ENCODE measurements around the gene LRFN2. TPM values are rescaled to one million over a fixed set of nuclear protein-coding genes. Genes with fewer than 3 reads are reported as not detected.

LRFN2 gene
- total RNA-seq, 1 donor from 2014 or later = not detected

DNA sequence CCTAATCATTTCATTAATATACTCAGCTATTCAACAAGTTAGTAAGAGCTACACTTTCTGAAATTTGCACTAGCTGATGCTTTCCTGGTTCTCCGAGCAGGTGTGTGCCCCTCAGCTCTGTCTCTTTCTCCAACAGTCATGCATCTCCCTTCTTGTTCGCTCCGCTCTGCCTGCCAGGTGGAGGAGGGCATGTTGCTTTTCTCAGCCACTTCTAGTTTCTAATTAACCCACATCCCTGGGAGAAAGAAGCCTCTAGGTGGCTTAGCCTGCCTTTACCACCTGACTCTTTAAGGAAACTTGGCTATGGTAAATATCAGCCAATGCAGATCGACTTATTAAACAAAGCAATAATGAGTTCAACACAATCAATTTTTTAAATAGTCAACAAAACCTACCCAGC lies 34.2 kb downstream of the LRFN2 start:
- no peaks in the 10 kb centered on the region for H3K4me1 ChIP-seq
- intact Hi-C loops (cut with DNase I) = no loop called here
- DNase-seq (ENCODE audit: extremely low spot score in 2 of 2) = no peak
- no peaks in the 10 kb centered on the region for H3K9me3 ChIP-seq
- no peaks in the 10 kb centered on the region for H3K27me3 ChIP-seq
- H3K27ac ChIP-seq = no peak overlapping the region
- H3K4me3 ChIP-seq = no peak overlapping the region
- TF ChIP-seq, protein P1, sequence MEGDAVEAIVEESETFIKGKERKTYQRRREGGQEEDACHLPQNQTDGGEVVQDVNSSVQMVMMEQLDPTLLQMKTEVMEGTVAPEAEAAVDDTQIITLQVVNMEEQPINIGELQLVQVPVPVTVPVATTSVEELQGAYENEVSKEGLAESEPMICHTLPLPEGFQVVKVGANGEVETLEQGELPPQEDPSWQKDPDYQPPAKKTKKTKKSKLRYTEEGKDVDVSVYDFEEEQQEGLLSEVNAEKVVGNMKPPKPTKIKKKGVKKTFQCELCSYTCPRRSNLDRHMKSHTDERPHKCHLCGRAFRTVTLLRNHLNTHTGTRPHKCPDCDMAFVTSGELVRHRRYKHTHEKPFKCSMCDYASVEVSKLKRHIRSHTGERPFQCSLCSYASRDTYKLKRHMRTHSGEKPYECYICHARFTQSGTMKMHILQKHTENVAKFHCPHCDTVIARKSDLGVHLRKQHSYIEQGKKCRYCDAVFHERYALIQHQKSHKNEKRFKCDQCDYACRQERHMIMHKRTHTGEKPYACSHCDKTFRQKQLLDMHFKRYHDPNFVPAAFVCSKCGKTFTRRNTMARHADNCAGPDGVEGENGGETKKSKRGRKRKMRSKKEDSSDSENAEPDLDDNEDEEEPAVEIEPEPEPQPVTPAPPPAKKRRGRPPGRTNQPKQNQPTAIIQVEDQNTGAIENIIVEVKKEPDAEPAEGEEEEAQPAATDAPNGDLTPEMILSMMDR (IDR thresholded peaks at IDR 0.05) = no peak
- TF ChIP-seq POLR2AphosphoS5 (IDR thresholded peaks at IDR 0.05; ENCODE audit: insufficient read depth in 1 of 2, low read depth in 1 of 2) = no peak
- no peak for TF ChIP-seq POLR2A (IDR thresholded peaks at IDR 0.05)
- no peaks in the 10 kb centered on the region for H3K36me3 ChIP-seq

- Histone ChIP-seq H3K4me1 (no peaks in the 10 kb centered on the region), H3K36me3 (no peaks in the 10 kb centered on the region), H3K27ac (no peak overlapping the region), H3K4me3 (no peak overlapping the region), H3K9me3 (no peaks in the 10 kb centered on the region), H3K27me3 (no peaks in the 10 kb centered on the region)
- TF ChIP-seq POLR2A (IDR thresholded peaks at IDR 0.05) (no peak), POLR2AphosphoS5 (IDR thresholded peaks at IDR 0.05; ENCODE audit: insufficient read depth in 1 of 2, low read depth in 1 of 2) (no peak)
- TF ChIP-seq, protein P1 (IDR thresholded peaks at IDR 0.05) = no peak
- intact Hi-C loops (cut with DNase I) = no loop called here
- no peak for DNase-seq (ENCODE audit: extremely low spot score in 2 of 2)
Measured at GRCh38 chr6:40551966-40552505, 35.1 kb downstream of the LRFN2 start.

DNA sequence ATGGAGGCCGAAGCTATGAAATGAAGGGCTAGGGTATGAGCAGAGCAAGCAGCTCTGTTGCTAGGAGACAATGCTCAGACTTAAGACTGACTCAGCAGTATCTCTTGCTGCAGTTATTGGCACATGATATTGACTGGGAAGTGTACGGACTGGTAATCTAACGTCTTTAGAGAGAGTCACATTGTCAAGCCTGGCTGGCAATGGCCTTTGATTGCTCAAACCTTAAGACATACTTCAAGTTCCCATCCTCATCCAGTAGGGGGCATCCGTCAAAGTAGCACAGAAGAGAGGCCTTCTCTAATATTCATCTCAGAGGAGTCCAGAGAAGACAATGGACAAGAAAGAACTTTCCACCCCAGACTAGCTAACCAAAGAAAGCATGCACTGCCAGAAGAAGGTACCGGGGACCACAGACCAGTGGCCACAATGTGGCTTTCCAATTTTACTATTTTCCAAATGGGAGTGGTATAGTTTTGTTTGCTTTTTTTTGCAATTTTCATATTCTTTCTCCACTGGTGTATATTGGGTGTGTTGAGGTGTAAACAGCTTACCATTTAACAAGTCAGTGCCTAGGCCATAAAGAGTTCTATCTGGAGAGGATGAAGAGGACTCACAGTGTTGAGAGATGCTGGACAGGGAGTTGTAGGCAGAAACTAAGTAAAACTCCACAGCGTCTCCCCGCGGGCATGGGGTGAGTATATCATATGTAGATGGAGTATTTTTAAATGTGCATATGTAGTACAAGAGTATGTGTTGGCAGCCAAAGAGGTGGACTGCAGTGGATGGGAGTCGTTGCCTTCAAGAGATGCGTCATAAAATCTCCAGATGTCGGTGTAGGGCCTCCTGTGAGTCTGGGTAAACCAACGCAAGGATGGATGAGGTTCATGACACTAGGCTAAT lies 36.7 kb downstream of the LRFN2 start:
- Histone ChIP-seq H3K4me3 (no peak overlapping the region), H3K4me1 (no peaks in the 10 kb centered on the region), H3K27me3 (no peaks in the 10 kb centered on the region), H3K9me3 (no peaks in the 10 kb centered on the region), H3K36me3 (no peaks in the 10 kb centered on the region), H3K27ac (no peak overlapping the region)
- intact Hi-C loops (cut with DNase I) = no loop called here
- DNase-seq (ENCODE audit: extremely low spot score in 2 of 2) = no peak
- TF ChIP-seq, protein P1 (IDR thresholded peaks at IDR 0.05) = no peak
- TF ChIP-seq POLR2A (IDR thresholded peaks at IDR 0.05) (no peak), POLR2AphosphoS5 (IDR thresholded peaks at IDR 0.05; ENCODE audit: insufficient read depth in 1 of 2, low read depth in 1 of 2) (no peak)

DNA sequence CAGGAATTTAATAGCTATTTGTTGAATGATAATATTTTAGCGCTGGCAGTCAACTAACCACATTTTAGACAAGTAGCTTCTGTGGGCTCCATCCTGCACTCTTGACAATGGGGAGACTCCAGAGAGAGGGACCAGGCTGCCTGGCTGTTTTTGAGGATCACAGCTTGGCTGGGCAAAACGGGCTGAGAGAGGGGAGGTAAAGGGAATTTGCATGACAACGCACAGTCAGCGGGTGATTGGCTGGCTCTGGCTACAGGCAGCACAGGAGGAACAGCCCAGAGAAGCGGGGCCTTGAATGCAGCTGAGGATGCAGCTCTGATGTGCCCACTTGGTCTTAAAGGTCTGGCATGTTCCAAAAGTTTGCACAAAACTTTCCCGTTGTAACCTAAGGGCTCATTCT lies 41.2 kb downstream of the LRFN2 start:
- no peak overlapping the region for H3K4me3 ChIP-seq
- H3K27ac ChIP-seq = no peak overlapping the region
- TF ChIP-seq POLR2A (IDR thresholded peaks at IDR 0.05) (no peak), POLR2AphosphoS5 (IDR thresholded peaks at IDR 0.05; ENCODE audit: insufficient read depth in 1 of 2, low read depth in 1 of 2) (no peak)
- TF ChIP-seq, protein P1 (IDR thresholded peaks at IDR 0.05) = no peak
- no peak for DNase-seq (ENCODE audit: extremely low spot score in 2 of 2)
- H3K4me1 ChIP-seq = no peaks in the 10 kb centered on the region
- no peaks in the 10 kb centered on the region for H3K36me3 ChIP-seq
- no peaks in the 10 kb centered on the region for H3K27me3 ChIP-seq
- intact Hi-C loops (cut with DNase I) = no loop called here
- H3K9me3 ChIP-seq = no peaks in the 10 kb centered on the region

GRCh38 chr6:40543776-40544175 lies 43.4 kb downstream of the LRFN2 start:
- TF ChIP-seq POLR2A (IDR thresholded peaks at IDR 0.05) (no peak), POLR2AphosphoS5 (IDR thresholded peaks at IDR 0.05; ENCODE audit: insufficient read depth in 1 of 2, low read depth in 1 of 2) (no peak)
- TF ChIP-seq, protein P1 (IDR thresholded peaks at IDR 0.05) = no peak
- intact Hi-C loops (cut with DNase I) = no loop called here
- Histone ChIP-seq H3K27ac (no peak overlapping the region), H3K27me3 (no peaks in the 10 kb centered on the region), H3K36me3 (no peaks in the 10 kb centered on the region), H3K4me3 (no peak overlapping the region), H3K9me3 (no peaks in the 10 kb centered on the region), H3K4me1 (no peaks in the 10 kb centered on the region)
- DNase-seq (ENCODE audit: extremely low spot score in 2 of 2) = no peak
